ENCODE data around the gene DIDO1. TPM values are rescaled to one million over a fixed set of nuclear protein-coding genes. Genes with fewer than 3 reads are reported as not detected.

DIDO1 gene
- total RNA-seq, 1 donor = 46.3 TPM

DNA sequence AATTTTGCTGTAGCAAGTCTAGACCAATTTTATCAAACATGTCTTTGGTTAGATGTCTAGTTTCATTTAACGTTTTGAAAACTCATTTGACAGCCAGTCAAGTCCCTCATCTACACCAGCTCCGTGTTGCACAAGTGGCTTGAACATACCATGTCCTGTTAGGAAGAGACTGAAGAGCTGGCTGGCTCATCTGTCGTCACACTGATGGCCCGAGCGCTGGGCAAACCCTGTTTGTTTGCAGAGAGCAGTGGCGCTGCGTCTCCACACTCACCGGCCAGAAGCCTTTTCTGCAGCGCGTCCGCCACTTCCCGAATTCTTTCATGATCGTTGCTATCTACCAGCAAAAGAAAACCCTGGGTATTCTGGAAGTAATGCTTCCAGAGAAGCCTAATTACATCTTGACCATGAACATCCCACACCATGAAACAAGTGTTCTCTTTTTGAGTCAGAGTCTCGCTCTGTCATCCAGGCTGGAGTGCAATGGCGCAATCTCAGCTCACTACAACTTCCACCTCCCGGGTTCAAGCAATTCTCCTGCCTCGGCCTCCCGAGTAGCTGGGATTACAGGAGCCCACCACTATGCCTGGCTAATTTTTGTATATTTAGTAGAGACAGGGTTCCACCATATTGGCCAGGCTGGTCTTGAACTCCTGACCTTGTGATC is 54.0 kb downstream of the DIDO1 start:
- H4K20me1 ChIP-seq (ENCODE audit: insufficient read depth, low read length) = no peaks in the 10 kb centered on the region
- H3K36me3 ChIP-seq (ENCODE audit: insufficient read depth, low read length) = no peaks in the 10 kb centered on the region
- no peaks in the 10 kb centered on the region for H3K9me3 ChIP-seq (ENCODE audit: low read depth, low read length)
- H3K27ac ChIP-seq (ENCODE audit: low read depth, low read length) = no peak overlapping the region
- no peak for TF ChIP-seq CTCF (IDR thresholded peaks at IDR 0.05; ENCODE audit: extremely low read depth, low read depth, low read length)
- no peak overlapping the region for H2AFZ ChIP-seq (ENCODE audit: low read length)
- no peaks in the 10 kb centered on the region for H3K79me2 ChIP-seq (ENCODE audit: insufficient read depth, low read length)
- H3K4me3 ChIP-seq (ENCODE audit: insufficient read depth, low read length) = no peak overlapping the region
- H3K27me3 ChIP-seq (ENCODE audit: insufficient read depth, low read length) = no peaks in the 10 kb centered on the region
- H3K4me1 ChIP-seq (ENCODE audit: insufficient read depth, low read length) = no peaks in the 10 kb centered on the region
- no peak overlapping the region for H3K4me2 ChIP-seq (ENCODE audit: insufficient read depth, low read length)
- peak; percentile 2 for DNase-seq (ENCODE audit: insufficient read length, low spot score, missing footprints)

- no peaks in the 10 kb centered on the region for H3K27me3 ChIP-seq (ENCODE audit: insufficient read depth, low read length)
- no peak for TF ChIP-seq CTCF (IDR thresholded peaks at IDR 0.05; ENCODE audit: extremely low read depth, low read depth, low read length)
Measured at GRCh38 chr20:62864207-62864606, 62.1 kb downstream of the DIDO1 start.

GRCh38 chr20:62861726-62862336 is 64.5 kb downstream of the DIDO1 start, which contains the start of gene TCFL5:
TSS of gene TCFL5 (minus strand) at chr20:62861822. CDS start at chr20:62861670, 152 bp downstream.
- Histone ChIP-seq H3K4me3 (ENCODE audit: insufficient read depth, low read length) (peak within 1 kb of the TSS; percentile 69), H3K79me2 (ENCODE audit: insufficient read depth, low read length) (peaks cover 29% of the 10 kb centered on the region), H4K20me1 (ENCODE audit: insufficient read depth, low read length) (peaks cover 15% of the 10 kb centered on the region), H3K9me3 (ENCODE audit: low read depth, low read length) (no peaks in the 10 kb centered on the region), H3K36me3 (ENCODE audit: insufficient read depth, low read length) (peaks cover 10% of the 10 kb centered on the region), H3K4me2 (ENCODE audit: insufficient read depth, low read length) (peak within 1 kb of the TSS; percentile 82), H2AFZ (ENCODE audit: low read length) (peak within 1 kb of the TSS; percentile 81), H3K4me1 (ENCODE audit: insufficient read depth, low read length) (peaks cover 8% of the 10 kb centered on the region), H3K27me3 (ENCODE audit: insufficient read depth, low read length) (no peaks in the 10 kb centered on the region), H3K27ac (ENCODE audit: low read depth, low read length) (no peak within 1 kb of the TSS)
- DNase-seq (ENCODE audit: insufficient read length, low spot score, missing footprints) = peak; percentile 97
- TF ChIP-seq CTCF (IDR thresholded peaks at IDR 0.05; ENCODE audit: extremely low read depth, low read depth, low read length) = no peak

More at GRCh38 chr20:62864207-62864606, 62.1 kb downstream of the DIDO1 start:
- no peak overlapping the region for H3K4me3 ChIP-seq (ENCODE audit: insufficient read depth, low read length)
- peaks cover 6% of the 10 kb centered on the region for H4K20me1 ChIP-seq (ENCODE audit: insufficient read depth, low read length)
- H3K79me2 ChIP-seq (ENCODE audit: insufficient read depth, low read length) = peaks cover 14% of the 10 kb centered on the region
- no peaks in the 10 kb centered on the region for H3K36me3 ChIP-seq (ENCODE audit: insufficient read depth, low read length)
- H3K4me1 ChIP-seq (ENCODE audit: insufficient read depth, low read length) = peaks cover 8% of the 10 kb centered on the region
- no peak overlapping the region for H3K27ac ChIP-seq (ENCODE audit: low read depth, low read length)
- DNase-seq (ENCODE audit: insufficient read length, low spot score, missing footprints) = no peak
- H2AFZ ChIP-seq (ENCODE audit: low read length) = no peak overlapping the region
- H3K4me2 ChIP-seq (ENCODE audit: insufficient read depth, low read length) = no peak overlapping the region
- H3K9me3 ChIP-seq (ENCODE audit: low read depth, low read length) = no peaks in the 10 kb centered on the region
